ENCODE data around the gene CABP1. TPM values are rescaled to one million over a fixed set of nuclear protein-coding genes. Genes with fewer than 3 reads are reported as not detected.

CABP1 gene
- total and polyA plus RNA-seq, 10 of the 15 experiments (the other 5 are each of a cell fraction or from before 2014, with no cell fraction given) = 0.16 to 2.4 (median 0.80) TPM; not detected in 2

DNA sequence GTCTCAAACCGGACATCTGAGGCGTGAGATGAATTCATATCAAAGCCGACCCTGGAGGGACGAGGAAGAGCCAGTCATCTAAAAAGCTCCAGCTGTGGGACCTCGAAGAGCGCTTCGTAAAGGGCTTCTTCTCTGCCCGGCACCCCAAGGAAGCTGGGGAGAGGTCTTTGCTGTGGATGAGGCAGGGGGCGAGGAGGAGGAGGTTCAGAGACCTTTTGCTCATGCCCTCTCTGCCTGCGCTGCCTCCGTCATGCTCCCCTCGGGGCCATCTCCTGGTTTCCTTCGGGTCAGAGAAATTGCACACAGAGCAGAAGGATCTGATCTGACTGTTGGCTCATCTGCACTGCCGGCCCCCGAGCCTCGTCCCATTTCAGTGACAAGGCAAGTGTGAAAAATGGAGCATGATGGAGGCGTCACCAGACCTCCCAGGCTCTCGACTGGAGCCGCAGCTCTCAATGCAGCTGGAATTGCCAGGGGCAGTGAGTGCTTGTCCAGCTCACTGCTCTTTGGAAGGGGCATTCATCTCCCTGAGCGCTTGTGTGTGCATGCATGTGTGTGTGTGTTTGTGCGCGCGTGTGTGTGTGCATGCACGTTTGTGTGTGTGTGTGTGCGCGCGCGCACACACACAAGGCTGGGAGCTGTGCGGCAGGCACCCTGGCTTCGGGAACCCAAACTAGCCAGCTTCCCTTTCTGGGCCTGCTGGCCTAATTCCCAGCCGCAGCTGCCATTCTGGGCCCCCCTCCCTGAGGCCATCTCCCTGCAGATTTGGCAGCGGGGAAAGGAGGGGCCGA, 9.2 kb downstream of the CABP1 start:
- intact Hi-C loops (cut with micrococcal nuclease; ENCODE audit: unreplicated experiment) = loop anchor here (1.0 to 5.0 kb wide), 4 partner anchors 21 to 463 kb away; partner anchors contain the start of gene POP5
- ATAC-seq (peak; percentile 13), FAIRE-seq (no peak), DNase-seq (ENCODE audit: low read depth, low spot score) (no peak)
- TF ChIP-seq HCFC1 (IDR thresholded peaks at IDR 0.05; ENCODE audit: low read length) = no peak
- peak in 1 of 2 experiments; percentile 43; a peak in 2 of 4 replicates for TF ChIP-seq BHLHE40 (IDR thresholded peaks at IDR 0.05; ENCODE audit: borderline replicate concordance in 1 of 2, low read depth in 2 of 2, low read length in 1 of 2)
- TF ChIP-seq IKZF1 (conservative IDR thresholded peaks at IDR 0.05) = 0 out of 2 replicates have a peak, but pooled peaks have one; percentile 16
- 0 out of 2 replicates have a peak, but pooled peaks have one; percentile 20 for TF ChIP-seq ZNF217 (IDR thresholded peaks at IDR 0.05)
- no peak for TF ChIP-seq NBN (IDR thresholded peaks at IDR 0.05)
- TF ChIP-seq TBL1XR1 (IDR thresholded peaks at IDR 0.05; ENCODE audit: low read depth, low read length) = 0 out of 2 replicates have a peak, but pooled peaks have one; percentile 14
- TF ChIP-seq NR2F1 (conservative IDR thresholded peaks at IDR 0.05) = 0 out of 2 replicates have a peak, but pooled peaks have one; percentile 17
- CTCF ChIA-PET = interaction anchor here (0.8 to 14.4 kb wide), 41 partner anchors 9 to 487 kb away, joined by 3 to 454 read pairs (median 5); partner anchors contain the start of genes ACADS, CABP1, COQ5 and HNF1A
- peak overlapping the region; percentile 61; the same call in 1 of the 2 replicates for H3K4me3 ChIP-seq
- SMC1A ChIA-PET (ENCODE audit: uncharacterized antibody, unreplicated experiment) = interaction anchor here (0.8 to 8.8 kb wide), 19 partner anchors 8 to 323 kb away, joined by 3 to 167 read pairs (median 9); partner anchors contain the start of genes MLEC, POP5 and UNC119B
- peak overlapping the region; percentile 57; the same call in 1 of the 2 replicates for H3K9ac ChIP-seq (ENCODE audit: control insufficient read depth, insufficient read depth, low read length)
- RAD21 ChIA-PET (ENCODE audit: unreplicated experiment) = interaction anchor here (0.6 to 7.3 kb wide), 22 partner anchors 10 to 550 kb away, joined by 3 to 144 read pairs (median 8); partner anchors contain the start of genes MLEC, POP5 and UNC119B
- H3K27ac ChIP-seq (ENCODE audit: control insufficient read depth, insufficient read depth) = no peak overlapping the region
- H3K79me2 ChIP-seq (ENCODE audit: control insufficient read depth, insufficient read depth, low read length) = no peaks in the 10 kb centered on the region
- H4K20me1 ChIP-seq (ENCODE audit: control insufficient read depth, insufficient read depth) = no peaks in the 10 kb centered on the region
- in situ Hi-C loops (cut with MboI) = loop anchor here (5.0 kb wide), 2 partner anchors 63 to 323 kb away; partner anchors contain the start of gene UNC119B
- WGBS (ENCODE audit: insufficient coverage, insufficient replicate concordance, low lambda C conversion rate, missing lambda C conversion rate) = 16% methylated on average over 33 of the region's 33 CpGs
- H3K9me3 ChIP-seq (replicated peaks; ENCODE audit: control insufficient read depth, insufficient read depth, low read length) = no peaks in the 10 kb centered on the region
- BruUV-seq (replicated peaks) = TSS peak; percentile 72
- H3K4me2 ChIP-seq (ENCODE audit: control insufficient read depth, insufficient read depth) = peak overlapping the region; percentile 96
- no peaks in the 10 kb centered on the region for H3K27me3 ChIP-seq (replicated peaks in 1 of 2; ENCODE audit: control insufficient read depth in 2 of 2, insufficient read depth in 2 of 2, low read length in 1 of 2)
- POLR2A ChIA-PET = interaction anchor here (0.7 to 4.2 kb wide), 14 partner anchors 8 to 463 kb away, joined by 3 to 46 read pairs (median 4); partner anchors contain the start of gene MLEC
- no peaks in the 10 kb centered on the region for H3K36me3 ChIP-seq (ENCODE audit: control insufficient read depth in 2 of 2, insufficient read depth in 2 of 2, low read length in 1 of 2)
- peaks cover 19% of the 10 kb centered on the region for H3K4me1 ChIP-seq (ENCODE audit: control insufficient read depth, insufficient read depth, low read length)
- peak overlapping the region; percentile 91 for H2AFZ ChIP-seq (ENCODE audit: control insufficient read depth, low read depth, low read length)
